A673 (cell line): ENCODE measurements around the gene EEF2K.
"Not testable (repeated sequence)": the region's sequence is repeated elsewhere in the genome, so short reads cannot be mapped to it uniquely, and the experiment has no call there.

Experiments
- EZH2 ChIP-seq: fragments of 200-600 bp; sonication (generic); IDR thresholded peaks from 2 replicates; pipeline ENCODE4 v1.6.1; 2017; ENCODE audit warnings: borderline replicate concordance, low read depth, mild to moderate bottlenecking, mixed read lengths, antibody characterized with exemption, low read length; ENCODE audit not compliant: poor library complexity, severe bottlenecking
- TF ChIP-seq, protein P1 (sequence below): fragments of 300-800, 200-600 bp; sonication (generic); conservative IDR thresholded peaks from 2 replicates; pipeline ENCODE4 v1.5.1; 2017; ENCODE audit warnings: low read depth, mild to moderate bottlenecking, antibody characterized with exemption, low read length, moderate library complexity, mixed read lengths

DNA sequence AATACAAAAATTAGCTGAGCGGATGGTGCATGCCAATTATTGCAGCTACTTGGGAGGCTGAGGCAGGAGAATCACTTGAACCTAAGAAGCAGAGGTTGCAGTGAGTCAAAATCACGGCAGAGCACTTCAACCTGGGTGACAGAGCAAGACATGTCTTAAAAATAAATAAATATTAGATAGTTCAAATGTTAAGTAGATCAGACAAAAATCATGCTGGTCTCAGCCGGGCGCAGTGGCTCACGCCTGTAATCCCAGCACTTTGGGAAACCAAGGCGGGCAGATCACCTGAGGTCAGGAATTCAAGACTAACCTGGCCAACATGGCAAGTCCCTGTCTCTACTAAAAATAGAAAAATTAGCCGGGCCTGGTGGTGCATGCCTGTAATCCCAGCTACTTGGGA, 95.3 kb downstream of the EEF2K start:
- TF ChIP-seq, protein P1, sequence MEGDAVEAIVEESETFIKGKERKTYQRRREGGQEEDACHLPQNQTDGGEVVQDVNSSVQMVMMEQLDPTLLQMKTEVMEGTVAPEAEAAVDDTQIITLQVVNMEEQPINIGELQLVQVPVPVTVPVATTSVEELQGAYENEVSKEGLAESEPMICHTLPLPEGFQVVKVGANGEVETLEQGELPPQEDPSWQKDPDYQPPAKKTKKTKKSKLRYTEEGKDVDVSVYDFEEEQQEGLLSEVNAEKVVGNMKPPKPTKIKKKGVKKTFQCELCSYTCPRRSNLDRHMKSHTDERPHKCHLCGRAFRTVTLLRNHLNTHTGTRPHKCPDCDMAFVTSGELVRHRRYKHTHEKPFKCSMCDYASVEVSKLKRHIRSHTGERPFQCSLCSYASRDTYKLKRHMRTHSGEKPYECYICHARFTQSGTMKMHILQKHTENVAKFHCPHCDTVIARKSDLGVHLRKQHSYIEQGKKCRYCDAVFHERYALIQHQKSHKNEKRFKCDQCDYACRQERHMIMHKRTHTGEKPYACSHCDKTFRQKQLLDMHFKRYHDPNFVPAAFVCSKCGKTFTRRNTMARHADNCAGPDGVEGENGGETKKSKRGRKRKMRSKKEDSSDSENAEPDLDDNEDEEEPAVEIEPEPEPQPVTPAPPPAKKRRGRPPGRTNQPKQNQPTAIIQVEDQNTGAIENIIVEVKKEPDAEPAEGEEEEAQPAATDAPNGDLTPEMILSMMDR: not testable (repeated sequence)
- not testable (repeated sequence) for TF ChIP-seq EZH2
